ENCODE data around the gene SUMO3. TPM values are rescaled to one million over a fixed set of nuclear protein-coding genes. Genes with fewer than 3 reads are reported as not detected.

The SUMO3 gene
- total RNA-seq, 1 donor from 2014 or later, result 69.0 TPM

GRCh38 chr21:44771896-44772525, 45.9 kb downstream of the SUMO3 start:
- no peak for TF ChIP-seq CTCF (IDR thresholded peaks at IDR 0.05; ENCODE audit: unreplicated experiment)
- Mint-ChIP-seq H3K27me3 (ENCODE audit: unreplicated experiment) (peaks cover 1% of the 10 kb centered on the region), H3K27ac (ENCODE audit: unreplicated experiment) (no peak overlapping the region), H3K9me3 (ENCODE audit: unreplicated experiment) (no peaks in the 10 kb centered on the region), H3K4me3 (ENCODE audit: unreplicated experiment) (no peak overlapping the region), H3K4me1 (ENCODE audit: unreplicated experiment) (no peaks in the 10 kb centered on the region), H3K36me3 (ENCODE audit: low read depth, unreplicated experiment) (peaks cover 25% of the 10 kb centered on the region)
- no peak for DNase-seq (ENCODE audit: low spot score)

- peaks cover 2% of the 10 kb centered on the region for H3K27me3 Mint-ChIP-seq (ENCODE audit: unreplicated experiment)
- no peaks in the 10 kb centered on the region for H3K9me3 Mint-ChIP-seq (ENCODE audit: unreplicated experiment)
- H3K27ac Mint-ChIP-seq (ENCODE audit: unreplicated experiment), result no peak overlapping the region
- peaks cover 5% of the 10 kb centered on the region for H3K4me1 Mint-ChIP-seq (ENCODE audit: unreplicated experiment)
- TF ChIP-seq CTCF (IDR thresholded peaks at IDR 0.05; ENCODE audit: unreplicated experiment), result no peak
- no peak overlapping the region for H3K4me3 Mint-ChIP-seq (ENCODE audit: unreplicated experiment)
- H3K36me3 Mint-ChIP-seq (ENCODE audit: low read depth, unreplicated experiment), result peaks cover 21% of the 10 kb centered on the region
- DNase-seq (ENCODE audit: low spot score), result no peak
These were observed 49.7 kb downstream of the SUMO3 start for GRCh38 chr21:44767834-44768831.

- Mint-ChIP-seq H3K9me3 (ENCODE audit: unreplicated experiment) (no peaks in the 10 kb centered on the region), H3K4me3 (ENCODE audit: unreplicated experiment) (no peak overlapping the region), H3K4me1 (ENCODE audit: unreplicated experiment) (peaks cover 5% of the 10 kb centered on the region), H3K36me3 (ENCODE audit: low read depth, unreplicated experiment) (peaks cover 17% of the 10 kb centered on the region), H3K27me3 (ENCODE audit: unreplicated experiment) (peaks cover 2% of the 10 kb centered on the region), H3K27ac (ENCODE audit: unreplicated experiment) (no peak overlapping the region)
- no peak for TF ChIP-seq CTCF (IDR thresholded peaks at IDR 0.05; ENCODE audit: unreplicated experiment)
- no peak for DNase-seq (ENCODE audit: low spot score)
These were observed 51.0 kb downstream of the SUMO3 start for GRCh38 chr21:44766818-44767354.

GRCh38 chr21:44766014-44766817, 51.6 kb downstream of the SUMO3 start:
- H3K27me3 Mint-ChIP-seq (ENCODE audit: unreplicated experiment), result peaks cover 4% of the 10 kb centered on the region
- H3K9me3 Mint-ChIP-seq (ENCODE audit: unreplicated experiment), result no peaks in the 10 kb centered on the region
- TF ChIP-seq CTCF (IDR thresholded peaks at IDR 0.05; ENCODE audit: unreplicated experiment), result no peak
- peaks cover 5% of the 10 kb centered on the region for H3K4me1 Mint-ChIP-seq (ENCODE audit: unreplicated experiment)
- H3K36me3 Mint-ChIP-seq (ENCODE audit: low read depth, unreplicated experiment), result peaks cover 15% of the 10 kb centered on the region
- H3K4me3 Mint-ChIP-seq (ENCODE audit: unreplicated experiment), result no peak overlapping the region
- DNase-seq (ENCODE audit: low spot score), result no peak
- H3K27ac Mint-ChIP-seq (ENCODE audit: unreplicated experiment), result no peak overlapping the region

Measured in endothelial cell (in vitro differentiated cells).